DOHH2 (cell line): Measurements from ENCODE around the gene RTCB.

ENCODE experiments used
- H3F3A ChIP-seq: fragments of 200-600 bp; sonication (generic), shearing (Covaris generic); 2 replicates; pipeline ENCODE4 v1.6.0; 2016; ENCODE audit warnings: antibody characterized with exemption, mild to moderate bottlenecking; ENCODE audit not compliant: control insufficient read depth, insufficient read depth
- H3K27ac ChIP-seq: fragments of 200-600 bp; sonication (generic); 2 replicates; pipeline ENCODE4 v1.5.1; 2014; ENCODE audit warnings: low read depth, mild to moderate bottlenecking, low read length, moderate library complexity
- H3K27me3 ChIP-seq: fragments of 200-600 bp; sonication (generic); 2 replicates; pipeline ENCODE4 v1.6.1; 2014; ENCODE audit warnings: mild to moderate bottlenecking, low read length, mixed read lengths; ENCODE audit not compliant: control insufficient read depth
- H3K36me3 ChIP-seq: fragments of 200-600 bp; sonication (generic); 2 replicates; pipeline ENCODE4 v1.6.1; 2014; ENCODE audit warnings: mild to moderate bottlenecking, low read length, moderate library complexity, mixed read lengths; ENCODE audit not compliant: control insufficient read depth
- H3K4me1 ChIP-seq: fragments of 200-600 bp; sonication (generic); 2 replicates; pipeline ENCODE4 v1.6.1; 2014; ENCODE audit warnings: mild to moderate bottlenecking, low read length, mixed read lengths; ENCODE audit not compliant: control insufficient read depth
- H3K4me2 ChIP-seq: fragments of 200-600 bp; sonication (generic); 2 replicates; pipeline ENCODE4 v1.6.0; 2014; ENCODE audit warnings: mild to moderate bottlenecking, low read length, moderate library complexity
- H3K4me3 ChIP-seq: fragments of 200-600 bp; sonication (generic); 2 replicates; pipeline ENCODE4 v1.5.1; 2014; ENCODE audit warnings: mild to moderate bottlenecking, low read length, mixed read lengths
- H3K79me2 ChIP-seq: fragments of 200-600 bp; sonication (generic); 2 replicates; pipeline ENCODE4 v1.6.1; 2014; ENCODE audit warnings: mild to moderate bottlenecking, low read length, mixed read lengths; ENCODE audit not compliant: control insufficient read depth
- H3K9me2 ChIP-seq: fragments of 200-600 bp; sonication (generic); replicated peaks from 2 replicates; pipeline ENCODE4 v1.6.1; 2014; ENCODE audit warnings: mild to moderate bottlenecking, low read length, mixed read lengths; ENCODE audit not compliant: control insufficient read depth
- H3K9me3 ChIP-seq: fragments of 200-600 bp; sonication (generic); 2 replicates; pipeline ENCODE4 v1.6.1; 2014; ENCODE audit warnings: antibody characterized with exemption, low read length, mixed read lengths; ENCODE audit not compliant: control insufficient read depth, insufficient read depth
- H4K20me1 ChIP-seq: fragments of 200-600 bp; sonication (generic); 2 replicates; pipeline ENCODE4 v1.6.0; 2014; ENCODE audit warnings: low read depth, mild to moderate bottlenecking, antibody characterized with exemption, low read length, moderate library complexity; ENCODE audit not compliant: control insufficient read depth, insufficient read depth
- CTCF ChIP-seq: fragments of 200-600 bp; sonication (generic); IDR thresholded peaks from one replicate; pipeline ENCODE4 v1.5.1; 2014; ENCODE audit warnings: antibody characterized with exemption, mild to moderate bottlenecking, low read depth, low read length; ENCODE audit not compliant: poor library complexity, severe bottlenecking
- EZH2phosphoT487 ChIP-seq: fragments of 200-600 bp; sonication (generic); IDR thresholded peaks from 2 replicates; pipeline ENCODE4 v1.6.1; 2017; ENCODE audit warnings: borderline replicate concordance, mild to moderate bottlenecking, antibody characterized with exemption, low read length, moderate library complexity, mixed read lengths

Gene RTCB

GRCh38 chr22:32411402-32411801, 645 bp downstream of the RTCB start:
- Histone ChIP-seq H3K79me2 (peaks cover 41% of the 10 kb centered on the region), H3K27ac (no peak overlapping the region), H3F3A (0 out of 2 replicates have a peak, but pooled peaks cover 3% of the 10 kb centered on the region), H3K4me3 (peak overlapping the region; percentile 87), H3K4me2 (peak overlapping the region; percentile 71), H3K4me1 (peaks cover 37% of the 10 kb centered on the region), H3K36me3 (peaks cover 23% of the 10 kb centered on the region), H4K20me1 (peaks cover 3% of the 10 kb centered on the region; the same call in 1 of the 2 replicates), H3K9me3 (no peaks in the 10 kb centered on the region), H3K9me2 (no peaks in the 10 kb centered on the region), H3K27me3 (no peaks in the 10 kb centered on the region; the same call in 1 of the 2 replicates)
- TF ChIP-seq CTCF (no peak), EZH2phosphoT487 (no peak)

- Histone ChIP-seq H4K20me1 (peaks cover 3% of the 10 kb centered on the region; the same call in 1 of the 2 replicates), H3K4me2 (peak overlapping the region; percentile 71), H3K9me3 (no peaks in the 10 kb centered on the region), H3F3A (0 out of 2 replicates have a peak, but pooled peaks cover 3% of the 10 kb centered on the region), H3K4me3 (peak overlapping the region; percentile 87), H3K4me1 (peaks cover 37% of the 10 kb centered on the region), H3K79me2 (peaks cover 41% of the 10 kb centered on the region), H3K27ac (no peak overlapping the region), H3K9me2 (no peaks in the 10 kb centered on the region), H3K36me3 (peaks cover 32% of the 10 kb centered on the region), H3K27me3 (no peaks in the 10 kb centered on the region)
- TF ChIP-seq CTCF (no peak), EZH2phosphoT487 (no peak)
These were observed 1.6 kb downstream of the RTCB start for GRCh38 chr22:32410459-32410858.

GRCh38 chr22:32409977-32410376, 2.1 kb downstream of the RTCB start:
- peaks cover 41% of the 10 kb centered on the region for H3K79me2 ChIP-seq
- H3F3A ChIP-seq = 0 out of 2 replicates have a peak, but pooled peaks cover 3% of the 10 kb centered on the region
- no peaks in the 10 kb centered on the region for H3K27me3 ChIP-seq
- H3K36me3 ChIP-seq = peaks cover 37% of the 10 kb centered on the region
- H3K9me2 ChIP-seq = no peaks in the 10 kb centered on the region
- no peak overlapping the region for H3K27ac ChIP-seq
- H3K9me3 ChIP-seq = no peaks in the 10 kb centered on the region
- TF ChIP-seq EZH2phosphoT487 (no peak), CTCF (no peak)
- H3K4me1 ChIP-seq = peaks cover 37% of the 10 kb centered on the region
- no peak overlapping the region for H3K4me2 ChIP-seq
- peaks cover 3% of the 10 kb centered on the region; the same call in 1 of the 2 replicates for H4K20me1 ChIP-seq
- H3K4me3 ChIP-seq = no peak overlapping the region
